Esophagus muscularis mucosa (tissue), 4 donors: ENCODE data around the gene CNOT1. TPM values are rescaled to one million over a fixed set of nuclear protein-coding genes. Genes with fewer than 3 reads are reported as not detected.

ENCODE experiments used
- DNase-seq: peaks from one replicate; pipeline ENCODE4 v3.0.0-alpha.2; 2017; ENCODE audit errors: extremely low spot score
- H3K27ac ChIP-seq, 4 donors: fragments of 200-600 bp; sonication (generic); replicated peaks in 1 of 4; 1 replicate in 3 of 4; 2 replicates in 1 of 4; pipeline ENCODE4 v1.5.1; 2016 to 2019; ENCODE audit warnings: mild to moderate bottlenecking in 1 of 4
- H3K27me3 ChIP-seq, 4 donors: fragments of 200-600 bp; sonication (generic); one replicate each; pipeline versions ENCODE4 v1.5.1 to v1.6.0; 2016 to 2019
- H3K36me3 ChIP-seq, 4 donors: fragments of 200-600 bp; sonication (generic); one replicate each; pipeline ENCODE4 v1.5.1; 2016 to 2019
- H3K4me1 ChIP-seq, 4 donors: fragments of 200-600 bp; sonication (generic); one replicate each; pipeline ENCODE4 v1.5.1; 2016 to 2019
- H3K4me3 ChIP-seq, 4 donors: fragments of 200-600 bp; sonication (generic); 1 replicate in 2 of 4; 2 replicates in 2 of 4; pipeline ENCODE4 v1.5.1; 2016 to 2019; ENCODE audit warnings: mild to moderate bottlenecking in 4 of 4, moderate library complexity in 1 of 4
- H3K9me3 ChIP-seq, 4 donors: fragments of 200-600 bp; sonication (generic); 1 replicate in 3 of 4; 2 replicates in 1 of 4; pipeline ENCODE4 v1.5.1; 2016 to 2019
- EP300 ChIP-seq: sonication (generic); formaldehyde crosslinking; IDR thresholded peaks from one replicate; pipeline ENCODE4 v1.6.1; 2017; ENCODE audit warnings: antibody characterized with exemption
- POLR2A ChIP-seq: fragments of 450-650 bp; IDR thresholded peaks from one replicate; pipeline ENCODE4 v1.6.1; 2017; ENCODE audit warnings: antibody characterized with exemption, moderate library complexity, mild to moderate bottlenecking, low read depth
- POLR2AphosphoS5 ChIP-seq, 2 donors: sonication (generic); formaldehyde crosslinking; IDR thresholded peaks; one replicate each; pipeline ENCODE4 v1.6.1; 2017; ENCODE audit warnings: antibody characterized with exemption in 2 of 2
- whole genome bisulfite sequencing: methylation state at CpG from one replicate; pipeline ENCODE4 v1.1.5; 2018; 5-methylcytosine and 5-hydroxymethylcytosine counted together
- intact Hi-C: fragments of 100-400 bp; cut with DNase I; formaldehyde crosslinking; loops from one replicate; pipeline ENCODE4 v1.15.1; 2023
- total RNA-seq, 4 donors: library from RNA; depleted of rRNA; stranded (reverse); fragments of >200 nt; gene quantifications; one replicate each; pipeline versions ENCODE4 v1.1.0 to v1.2.1, GENCODE V29; 2016
- TF ChIP-seq, protein P1 (sequence below), 3 experiments: fragments of 200-600 bp in 2 of 3; fragments of 450-650 bp in 1 of 3; sonication (generic) in 2 of 3; IDR thresholded peaks; one replicate each; pipeline ENCODE4 v1.5.1; 2017 to 2019; ENCODE audit warnings: antibody characterized with exemption in 3 of 3, mild to moderate bottlenecking in 2 of 3, moderate library complexity in 1 of 3

Gene CNOT1
- total RNA-seq, 4 donors from 2014 or later: 92.1 to 97.6 (median 95.6) TPM

GRCh38 chr16:58543685-58544084 is 85.9 kb downstream of the CNOT1 start:
- H3K36me3 ChIP-seq: peaks cover 63 to 98% (median 88%) of the 10 kb centered on the region in 4 donors
- no peak overlapping the region for H3K4me3 ChIP-seq

DNA sequence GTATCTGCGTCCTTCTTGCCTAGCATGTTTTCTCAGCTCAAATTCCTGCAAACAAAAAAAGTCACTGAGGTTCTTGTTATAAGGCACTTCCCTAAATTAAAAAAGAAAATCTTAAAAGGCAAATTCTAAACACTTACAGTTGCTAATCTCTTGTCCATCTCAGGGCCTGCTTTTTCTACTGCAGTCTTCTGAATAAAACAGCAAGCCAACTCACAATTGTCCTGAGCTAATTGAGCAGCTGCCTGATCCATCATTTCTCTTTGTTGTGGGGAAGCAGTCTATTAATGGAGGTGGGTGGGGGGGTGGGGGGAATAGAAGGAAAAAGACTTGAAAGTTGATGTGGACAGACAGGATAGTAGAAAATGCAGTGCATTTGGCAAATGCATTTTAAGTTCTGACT is 87.3 kb downstream of the CNOT1 start:
- TF ChIP-seq POLR2AphosphoS5 (IDR thresholded peaks at IDR 0.05) (no peak), EP300 (no peak), POLR2A (no peak)
- TF ChIP-seq, protein P1, sequence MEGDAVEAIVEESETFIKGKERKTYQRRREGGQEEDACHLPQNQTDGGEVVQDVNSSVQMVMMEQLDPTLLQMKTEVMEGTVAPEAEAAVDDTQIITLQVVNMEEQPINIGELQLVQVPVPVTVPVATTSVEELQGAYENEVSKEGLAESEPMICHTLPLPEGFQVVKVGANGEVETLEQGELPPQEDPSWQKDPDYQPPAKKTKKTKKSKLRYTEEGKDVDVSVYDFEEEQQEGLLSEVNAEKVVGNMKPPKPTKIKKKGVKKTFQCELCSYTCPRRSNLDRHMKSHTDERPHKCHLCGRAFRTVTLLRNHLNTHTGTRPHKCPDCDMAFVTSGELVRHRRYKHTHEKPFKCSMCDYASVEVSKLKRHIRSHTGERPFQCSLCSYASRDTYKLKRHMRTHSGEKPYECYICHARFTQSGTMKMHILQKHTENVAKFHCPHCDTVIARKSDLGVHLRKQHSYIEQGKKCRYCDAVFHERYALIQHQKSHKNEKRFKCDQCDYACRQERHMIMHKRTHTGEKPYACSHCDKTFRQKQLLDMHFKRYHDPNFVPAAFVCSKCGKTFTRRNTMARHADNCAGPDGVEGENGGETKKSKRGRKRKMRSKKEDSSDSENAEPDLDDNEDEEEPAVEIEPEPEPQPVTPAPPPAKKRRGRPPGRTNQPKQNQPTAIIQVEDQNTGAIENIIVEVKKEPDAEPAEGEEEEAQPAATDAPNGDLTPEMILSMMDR (IDR thresholded peaks at IDR 0.05): no peak
- no peak for DNase-seq
- H3K9me3 ChIP-seq: no peaks in the 10 kb centered on the region
- no peak overlapping the region for H3K4me3 ChIP-seq
- peaks cover 77 to 100% (median 96%) of the 10 kb centered on the region in 4 donors for H3K36me3 ChIP-seq
- H3K27ac ChIP-seq: no peak overlapping the region
- intact Hi-C loops: no loop called here
- 91% methylated on average over 1 of the region's 1 CpG for WGBS
- H3K4me1 ChIP-seq: peaks cover 0 to 1% (median 0%) of the 10 kb centered on the region in 4 donors
- no peaks in the 10 kb centered on the region for H3K27me3 ChIP-seq

More at GRCh38 chr16:58543685-58544084, 85.9 kb downstream of the CNOT1 start:
- Histone ChIP-seq H3K9me3 (no peaks in the 10 kb centered on the region), H3K4me1 (peaks cover 0 to 15% (median 11%) of the 10 kb centered on the region in 4 donors), H3K27ac (no peak overlapping the region), H3K27me3 (no peaks in the 10 kb centered on the region)
- WGBS: 86% methylated on average over 8 of the region's 8 CpGs
- TF ChIP-seq, protein P1 (IDR thresholded peaks at IDR 0.05): no peak
- intact Hi-C loops: no loop called here
- no peak for DNase-seq

GRCh38 chr16:58541711-58542110 is 87.9 kb downstream of the CNOT1 start:
- TF ChIP-seq, protein P1 (IDR thresholded peaks at IDR 0.05): no peak
- no peak for DNase-seq
- peaks cover 83 to 100% (median 99%) of the 10 kb centered on the region in 4 donors for H3K36me3 ChIP-seq
- no peaks in the 10 kb centered on the region for H3K9me3 ChIP-seq
- no peaks in the 10 kb centered on the region for H3K27me3 ChIP-seq
- WGBS: 93% methylated on average over 2 of the region's 2 CpGs
- H3K4me1 ChIP-seq: no peaks in the 10 kb centered on the region
- no peak overlapping the region for H3K4me3 ChIP-seq
- H3K27ac ChIP-seq: no peak overlapping the region
- intact Hi-C loops: no loop called here

DNA sequence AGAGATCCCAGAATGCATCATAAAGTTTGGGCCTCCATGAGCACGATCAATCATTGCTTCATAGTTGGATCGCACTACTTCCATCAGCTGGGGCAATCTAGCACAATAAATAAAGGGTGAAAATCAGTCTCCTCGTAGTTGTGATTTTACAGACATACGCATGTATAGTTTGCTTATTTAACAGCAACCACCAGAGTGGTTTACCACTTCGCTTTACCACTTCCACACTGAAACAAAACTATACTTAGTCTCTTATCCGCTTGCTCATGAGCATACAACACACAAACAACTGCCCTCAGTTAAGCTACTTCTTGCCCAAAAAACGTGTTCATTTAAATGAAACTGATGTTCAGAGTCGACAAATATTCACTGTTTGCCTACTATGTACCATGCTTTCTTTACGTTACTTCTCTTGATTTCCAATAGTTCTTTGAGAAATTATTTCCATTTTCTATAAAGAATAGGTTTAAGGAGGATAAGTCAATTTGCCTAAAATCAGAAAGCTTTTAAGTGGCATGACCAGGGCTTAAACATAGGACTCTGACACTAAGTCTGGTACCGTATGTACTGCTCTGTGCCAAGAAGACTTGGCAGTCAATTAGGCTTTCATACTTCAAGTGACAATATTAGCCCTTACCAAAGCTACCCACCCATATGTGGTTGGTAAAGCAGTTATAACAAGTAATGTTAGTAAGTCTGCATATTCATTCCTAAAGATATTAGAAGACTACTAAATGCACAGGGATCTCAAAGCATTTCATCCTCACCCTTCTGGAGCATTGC is 92.3 kb downstream of the CNOT1 start:
- intact Hi-C loops: no loop called here
- Histone ChIP-seq H3K27me3 (no peaks in the 10 kb centered on the region), H3K9me3 (no peaks in the 10 kb centered on the region), H3K36me3 (peaks cover 88 to 100% (median 98%) of the 10 kb centered on the region in 4 donors), H3K27ac (no peak overlapping the region), H3K4me1 (no peaks in the 10 kb centered on the region), H3K4me3 (no peak overlapping the region)
- 84% methylated on average over 10 of the region's 10 CpGs for WGBS
- no peak for TF ChIP-seq POLR2AphosphoS5 (IDR thresholded peaks at IDR 0.05)
- no peak for TF ChIP-seq POLR2A
- TF ChIP-seq, protein P1 (IDR thresholded peaks at IDR 0.05): no peak
- no peak for TF ChIP-seq EP300
- no peak for DNase-seq

DNA sequence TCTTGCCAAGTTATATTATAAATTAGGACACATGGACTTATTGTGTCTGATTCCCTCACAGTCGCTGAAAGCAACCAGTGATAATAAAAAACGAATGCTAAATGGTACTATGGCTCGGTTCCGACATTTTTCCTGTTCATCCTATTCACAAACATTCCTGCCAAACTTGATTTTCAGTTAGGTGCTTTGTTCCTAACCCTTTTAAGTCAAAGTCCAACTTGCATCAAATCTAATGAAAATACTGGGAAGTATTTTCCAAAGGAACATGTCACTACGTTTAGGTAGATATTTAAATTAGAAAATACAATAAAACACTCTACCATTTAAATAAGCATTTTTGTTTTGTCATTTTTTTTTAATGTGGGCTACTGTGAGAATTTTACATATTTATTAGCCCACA is 93.3 kb downstream of the CNOT1 start:
- no peaks in the 10 kb centered on the region for H3K9me3 ChIP-seq
- DNase-seq: no peak
- no peak overlapping the region for H3K27ac ChIP-seq
- peaks cover 84 to 100% (median 98%) of the 10 kb centered on the region in 4 donors for H3K36me3 ChIP-seq
- no peaks in the 10 kb centered on the region for H3K4me1 ChIP-seq
- intact Hi-C loops: no loop called here
- H3K4me3 ChIP-seq: no peak overlapping the region
- no peaks in the 10 kb centered on the region for H3K27me3 ChIP-seq
- TF ChIP-seq EP300 (no peak), POLR2AphosphoS5 (IDR thresholded peaks at IDR 0.05) (no peak), POLR2A (no peak)
- TF ChIP-seq, protein P1 (IDR thresholded peaks at IDR 0.05): no peak
- 83% methylated on average over 5 of the region's 5 CpGs for WGBS
